Lower leg skin (tissue), 4 donors: ENCODE measurements around the gene THBS2. TPM values are rescaled to one million over a fixed set of nuclear protein-coding genes. Genes with fewer than 3 reads are reported as not detected.

Experiments used
- DNase-seq, 2 donors: peaks; one replicate each; pipeline ENCODE4 v3.0.0-alpha.2; 2019; ENCODE audit warnings: low spot score in 2 of 2
- H3K4me3 ChIP-seq: fragments of 200-600 bp; sonication (generic); 2 replicates; pipeline ENCODE4 v1.5.1; 2017; ENCODE audit warnings: mild to moderate bottlenecking, low read depth; ENCODE audit not compliant: poor library complexity, severe bottlenecking
- POLR2A ChIP-seq, 2 donors: fragments of 450-650 bp; IDR thresholded peaks; one replicate each; pipeline ENCODE4 v1.6.1; 2016 to 2017; ENCODE audit warnings: antibody characterized with exemption in 2 of 2, mild to moderate bottlenecking in 1 of 2, moderate library complexity in 1 of 2
- WGBS, 2 donors: methylation state at CpG; one replicate each; pipeline ENCODE4 v1.1.5; 2018; 5-methylcytosine and 5-hydroxymethylcytosine counted together
- intact Hi-C: fragments of 100-400 bp; cut with DNase I; formaldehyde crosslinking; loops from one replicate; pipeline ENCODE4 v1.15.0; 2023; ENCODE audit warnings: low total_unique reads
- total RNA-seq, 4 donors: library from RNA; depleted of rRNA; stranded (reverse); fragments of >200 nt; gene quantifications; one replicate each; pipeline ENCODE4 v1.1.0, GENCODE V29; 2016
- TF ChIP-seq, protein P1 (sequence below), 3 donors: fragments of 450-650 bp; IDR thresholded peaks; one replicate each; pipeline ENCODE4 v1.5.1; 2016; ENCODE audit warnings: antibody characterized with exemption in 3 of 3, mild to moderate bottlenecking in 3 of 3, moderate library complexity in 2 of 3

The THBS2 gene
- total RNA-seq, 4 donors from 2014 or later: 72.1 to 135 (median 103) TPM

DNA sequence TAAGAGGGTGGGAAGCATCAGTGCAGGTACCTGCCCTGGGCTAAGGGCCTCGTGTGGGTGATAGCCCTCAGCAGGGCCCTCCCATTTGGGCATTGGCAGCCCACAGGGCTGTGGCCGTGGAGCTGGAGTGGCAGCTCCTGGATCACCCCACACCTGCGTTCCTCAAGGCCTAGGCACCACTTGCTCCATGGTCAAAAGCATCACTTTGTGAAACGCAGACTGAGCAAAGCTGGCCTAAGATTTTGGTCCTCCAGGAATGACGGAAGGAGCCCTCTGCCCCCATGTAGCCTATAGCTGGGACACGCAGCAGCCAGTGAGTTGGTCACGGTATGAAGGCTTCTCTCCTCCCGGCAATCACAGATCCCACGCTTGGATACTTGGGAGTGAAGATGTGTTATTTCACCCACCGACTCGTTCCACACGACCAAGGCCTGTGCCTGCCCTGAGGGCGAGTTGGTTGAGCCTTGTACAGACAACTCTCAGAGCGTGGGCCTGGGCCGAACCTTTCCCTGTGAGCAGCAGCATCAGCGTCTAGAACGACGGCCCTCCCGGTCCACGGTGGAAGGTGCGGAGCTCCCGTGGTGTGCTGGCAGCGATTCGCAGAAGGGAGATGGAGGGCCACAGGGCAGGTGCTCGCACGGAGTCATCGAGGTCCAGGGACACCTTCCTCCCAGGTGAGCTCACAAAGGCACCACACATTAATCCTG lies 39.7 kb downstream of the THBS2 start:
- no peak for TF ChIP-seq POLR2A (IDR thresholded peaks at IDR 0.05)
- TF ChIP-seq, protein P1, sequence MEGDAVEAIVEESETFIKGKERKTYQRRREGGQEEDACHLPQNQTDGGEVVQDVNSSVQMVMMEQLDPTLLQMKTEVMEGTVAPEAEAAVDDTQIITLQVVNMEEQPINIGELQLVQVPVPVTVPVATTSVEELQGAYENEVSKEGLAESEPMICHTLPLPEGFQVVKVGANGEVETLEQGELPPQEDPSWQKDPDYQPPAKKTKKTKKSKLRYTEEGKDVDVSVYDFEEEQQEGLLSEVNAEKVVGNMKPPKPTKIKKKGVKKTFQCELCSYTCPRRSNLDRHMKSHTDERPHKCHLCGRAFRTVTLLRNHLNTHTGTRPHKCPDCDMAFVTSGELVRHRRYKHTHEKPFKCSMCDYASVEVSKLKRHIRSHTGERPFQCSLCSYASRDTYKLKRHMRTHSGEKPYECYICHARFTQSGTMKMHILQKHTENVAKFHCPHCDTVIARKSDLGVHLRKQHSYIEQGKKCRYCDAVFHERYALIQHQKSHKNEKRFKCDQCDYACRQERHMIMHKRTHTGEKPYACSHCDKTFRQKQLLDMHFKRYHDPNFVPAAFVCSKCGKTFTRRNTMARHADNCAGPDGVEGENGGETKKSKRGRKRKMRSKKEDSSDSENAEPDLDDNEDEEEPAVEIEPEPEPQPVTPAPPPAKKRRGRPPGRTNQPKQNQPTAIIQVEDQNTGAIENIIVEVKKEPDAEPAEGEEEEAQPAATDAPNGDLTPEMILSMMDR (IDR thresholded peaks at IDR 0.05): no peak
- H3K4me3 ChIP-seq: no peak overlapping the region
- 90 to 92% methylated on average over 25 to 27 of the region's 27 CpGs for WGBS, 2 donors
- DNase-seq: no peak
- intact Hi-C loops: no loop called here

DNA sequence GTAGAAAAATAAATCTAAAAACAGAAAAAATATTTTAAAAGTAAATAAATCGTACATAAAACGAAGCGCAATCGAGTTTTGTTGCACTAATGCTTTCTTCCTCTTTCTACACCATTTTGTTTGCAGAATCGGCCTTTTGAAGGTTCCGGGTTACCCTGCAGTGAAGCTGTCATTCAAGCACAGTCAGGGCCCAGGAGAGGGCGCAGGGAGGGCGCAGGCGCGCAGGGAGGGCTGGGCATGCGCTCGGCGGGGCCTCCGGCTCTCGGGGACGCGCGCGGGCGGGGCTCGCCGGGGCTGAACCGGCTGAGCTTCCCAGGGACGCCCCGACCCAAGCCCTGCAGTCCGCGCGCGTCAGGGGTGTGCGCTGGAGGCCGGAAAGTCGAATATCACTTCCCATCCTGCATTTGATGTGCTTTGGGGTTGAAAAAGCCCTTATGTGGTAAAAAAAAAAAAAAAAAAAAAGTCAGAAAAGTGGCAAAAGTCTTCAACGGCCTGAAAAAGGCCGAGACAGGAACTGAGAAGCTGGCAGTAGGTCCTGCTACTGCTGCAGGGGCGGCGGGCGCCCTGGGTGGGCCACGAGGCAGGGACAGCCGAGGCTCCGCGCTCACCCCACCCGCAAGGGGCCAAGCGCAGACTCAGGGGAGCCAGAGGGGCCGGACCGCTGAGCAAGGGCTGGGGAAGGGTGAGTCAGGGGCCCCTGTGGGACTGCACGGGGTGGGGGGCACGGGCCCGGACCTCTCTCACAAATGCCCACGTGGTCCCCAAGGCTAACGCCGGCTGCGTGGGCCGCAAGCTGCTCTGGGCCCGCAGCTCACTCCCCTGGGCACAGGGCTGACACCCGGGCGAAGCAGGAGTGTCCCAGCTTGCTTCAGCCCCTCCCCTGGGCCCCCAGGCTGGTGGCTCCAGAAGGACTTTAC lies 40.5 kb downstream of the THBS2 start:
- no peak overlapping the region for H3K4me3 ChIP-seq
- peak; percentile 86 to 97 for DNase-seq
- 9 to 12% methylated on average over 43 to 45 of the region's 56 CpGs for WGBS, 2 donors
- no peak for TF ChIP-seq POLR2A (IDR thresholded peaks at IDR 0.05)
- TF ChIP-seq, protein P1 (IDR thresholded peaks at IDR 0.05): no peak
- intact Hi-C loops: no loop called here

DNA sequence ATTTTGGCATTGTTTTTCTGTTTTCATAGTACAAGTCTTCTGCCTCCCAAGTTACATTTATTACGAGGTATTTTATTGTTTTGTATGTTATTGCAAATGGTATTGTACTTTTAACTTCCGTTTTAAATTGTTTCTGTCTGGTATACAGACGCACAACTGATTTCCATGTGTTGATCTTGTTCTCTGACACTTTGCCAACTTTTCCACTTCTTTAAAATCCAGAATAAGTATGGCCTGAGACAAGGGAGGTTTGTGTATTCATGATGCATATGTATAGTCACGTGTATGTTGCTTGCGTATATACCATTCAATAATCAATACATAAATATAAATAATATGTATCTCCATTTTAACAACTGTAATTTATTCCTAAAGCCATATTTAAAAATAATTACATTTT lies 41.2 kb downstream of the THBS2 start:
- no peak overlapping the region for H3K4me3 ChIP-seq
- intact Hi-C loops: no loop called here
- 69 to 70% methylated on average over 5 of the region's 5 CpGs for WGBS, 2 donors
- no peak for DNase-seq
- TF ChIP-seq POLR2A (IDR thresholded peaks at IDR 0.05): no peak
- TF ChIP-seq, protein P1 (IDR thresholded peaks at IDR 0.05): no peak

DNA sequence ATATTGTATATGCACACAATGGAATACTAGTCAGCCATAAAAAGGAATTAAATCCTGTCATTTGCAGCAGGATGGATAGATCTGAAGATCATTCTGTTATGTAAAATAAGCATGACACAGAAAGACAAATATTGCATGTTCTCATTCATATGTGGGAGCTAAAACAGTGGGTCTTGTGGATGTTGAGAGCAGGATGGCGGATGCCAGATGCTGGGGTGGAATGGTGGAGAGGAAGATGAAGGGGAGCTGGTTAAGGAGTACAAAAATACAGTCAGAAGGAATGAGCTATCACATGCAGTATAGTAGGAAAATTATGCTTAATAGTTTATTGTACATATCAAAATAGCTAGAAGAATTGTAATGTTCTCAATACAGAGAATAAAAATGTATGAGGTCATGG lies 41.8 kb downstream of the THBS2 start:
- intact Hi-C loops: no loop called here
- 98 to 100% methylated on average over 1 of the region's 1 CpG for WGBS, 2 donors
- H3K4me3 ChIP-seq: no peak overlapping the region

DNA sequence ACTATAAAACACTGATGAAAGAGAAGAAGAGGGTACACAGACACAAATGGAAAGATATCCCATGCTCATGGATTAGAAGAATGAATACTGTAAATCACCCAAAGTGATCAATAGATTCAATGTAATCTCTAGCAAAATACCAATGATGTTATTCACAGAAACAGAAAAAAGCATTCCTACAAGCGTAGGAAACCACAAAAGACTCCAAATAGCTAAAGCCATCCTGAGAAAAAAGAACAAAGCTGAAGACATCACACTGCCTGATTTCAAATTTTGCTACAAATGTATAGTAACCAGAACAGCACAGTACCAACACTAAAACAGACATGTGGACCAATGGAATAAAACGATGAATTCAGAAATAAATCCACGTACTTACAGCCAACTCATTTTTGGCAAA lies 43.0 kb downstream of the THBS2 start:
- intact Hi-C loops: no loop called here
- no peak for DNase-seq
- H3K4me3 ChIP-seq: no peak overlapping the region
- WGBS, 2 donors: 90 to 92% methylated on average over 3 of the region's 3 CpGs
- TF ChIP-seq, protein P1 (IDR thresholded peaks at IDR 0.05): no peak
- TF ChIP-seq POLR2A (IDR thresholded peaks at IDR 0.05): no peak

More for the DNA sequence above, 41.8 kb downstream of the THBS2 start:
- no peak for DNase-seq
- TF ChIP-seq, protein P1 (IDR thresholded peaks at IDR 0.05): no peak
- no peak for TF ChIP-seq POLR2A (IDR thresholded peaks at IDR 0.05)
